HG02943 (cell line): ENCODE measurements around the gene ARSD.
"Not testable (repeated sequence)": the region's sequence is repeated elsewhere in the genome, so short reads cannot be mapped to it uniquely, and the experiment has no call there.

Source experiments
- ATAC-seq: cut with Tn5 transposase; IDR thresholded peaks from one replicate; pipeline ENCODE4 v1.9.1; 2021; ENCODE audit warnings: mild to moderate bottlenecking, low read depth, moderate library complexity; ENCODE audit not compliant: unreplicated experiment

ARSD gene

GRCh38 chrX:2934715-2935710, 5.9 kb upstream of the ARSD start:
- ATAC-seq = no peak

DNA sequence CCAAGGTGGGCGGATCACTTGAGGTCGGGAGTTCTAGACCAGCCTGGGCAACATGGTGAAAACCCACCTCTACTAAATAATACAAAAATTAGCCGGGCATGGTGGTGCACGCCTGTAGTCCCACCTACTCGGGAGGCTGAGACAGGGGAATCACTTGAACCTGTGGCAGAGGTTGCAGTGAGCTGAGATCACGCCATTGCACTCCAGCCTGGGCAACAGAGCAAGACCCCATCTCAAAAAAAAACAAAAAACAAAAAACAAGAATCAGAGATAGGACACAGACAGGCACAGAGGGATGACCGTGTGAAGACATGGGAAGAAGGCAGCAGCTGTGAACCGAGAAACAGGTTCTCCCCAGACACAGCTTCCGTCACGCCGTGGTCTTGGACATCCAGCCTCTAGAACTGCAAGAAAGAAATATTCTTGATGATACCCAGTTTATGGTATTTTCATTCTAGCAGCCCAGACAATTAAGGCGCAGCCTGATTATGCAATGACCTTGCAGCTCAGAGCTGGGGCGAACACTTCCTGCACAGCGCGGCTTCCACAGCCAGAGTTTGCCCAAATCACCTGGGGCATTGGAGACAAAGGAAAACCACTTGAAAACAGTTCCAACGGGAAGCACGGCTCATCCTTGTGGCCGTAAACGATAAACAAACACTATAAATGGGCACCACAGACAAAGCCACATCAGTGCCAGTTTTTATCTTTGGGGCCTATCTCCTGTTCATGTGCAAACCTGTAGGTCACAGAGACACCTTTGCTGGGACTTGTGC, 4.2 kb upstream of the ARSD start:
- no peak for ATAC-seq

- ATAC-seq = no peak
Observed at GRCh38 chrX:2931612-2932011, 2.5 kb upstream of the ARSD start.

DNA sequence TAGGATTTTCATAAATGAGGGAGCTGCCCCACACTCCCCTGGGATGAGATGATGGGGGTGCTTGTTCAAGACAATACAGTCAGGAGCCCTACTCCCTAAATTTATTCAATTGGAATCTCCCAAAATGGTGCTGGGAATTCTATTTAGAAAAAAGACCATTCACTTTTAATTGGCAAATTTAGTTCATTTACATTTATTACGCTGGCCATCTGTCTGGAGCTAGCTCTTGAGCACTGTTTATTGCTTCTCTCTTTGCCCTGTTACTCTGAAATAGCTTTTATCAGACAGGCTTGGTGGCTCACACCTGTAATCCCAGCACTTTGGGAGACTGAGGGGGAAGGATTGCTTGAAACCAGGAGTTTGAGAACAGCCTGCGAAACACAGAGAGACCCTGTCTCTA, 2.0 kb upstream of the ARSD start:
- ATAC-seq = no peak

DNA sequence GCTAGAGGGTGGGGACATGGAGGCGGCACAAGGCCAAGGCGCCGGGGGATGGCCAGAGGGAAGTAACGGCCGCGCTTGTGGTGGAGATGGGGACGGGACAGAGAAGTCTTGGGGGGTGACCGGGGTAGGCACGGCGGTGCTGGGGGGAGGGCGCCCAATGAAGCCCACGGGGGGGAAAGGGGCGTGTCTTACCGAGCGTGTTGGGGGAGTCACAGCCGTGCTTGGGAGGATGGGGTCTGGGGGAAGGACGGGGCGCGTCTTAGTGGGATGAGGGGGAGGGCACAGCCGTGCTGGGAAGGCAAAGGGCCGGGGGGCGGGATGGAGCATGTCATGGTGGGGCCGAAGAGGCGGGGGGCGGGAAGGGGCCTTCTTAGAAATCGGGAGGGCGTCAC, 952 bp downstream of the ARSD start:
- ATAC-seq = no peak

- ATAC-seq = no peak
Observed at GRCh38 chrX:2926664-2927275, 2.4 kb downstream of the ARSD start.

DNA sequence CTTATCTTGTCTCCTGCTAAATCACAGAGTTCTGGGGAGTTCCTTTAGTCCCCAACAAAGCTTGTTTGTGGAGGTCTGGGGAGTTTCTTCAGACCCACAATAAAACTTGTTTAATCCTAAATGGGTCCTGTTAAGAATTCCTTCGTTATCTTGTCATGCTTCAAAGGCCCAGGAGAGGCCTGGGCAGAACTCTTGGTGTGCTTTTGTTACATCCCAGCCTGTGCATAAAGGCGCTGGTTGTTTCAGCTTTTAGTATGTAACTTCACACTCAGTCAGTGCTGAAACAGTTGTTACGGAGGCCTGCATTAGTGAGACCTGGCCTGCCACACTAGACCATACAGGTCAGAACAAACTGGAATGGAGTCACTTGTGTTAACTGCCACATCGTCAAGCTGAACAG, 2.9 kb downstream of the ARSD start:
- not testable (repeated sequence) for ATAC-seq

GRCh38 chrX:2924151-2924550, 5.0 kb downstream of the ARSD start:
- ATAC-seq = no peak

- ATAC-seq = no peak
Observed at GRCh38 chrX:2921750-2922149, 7.4 kb downstream of the ARSD start.

DNA sequence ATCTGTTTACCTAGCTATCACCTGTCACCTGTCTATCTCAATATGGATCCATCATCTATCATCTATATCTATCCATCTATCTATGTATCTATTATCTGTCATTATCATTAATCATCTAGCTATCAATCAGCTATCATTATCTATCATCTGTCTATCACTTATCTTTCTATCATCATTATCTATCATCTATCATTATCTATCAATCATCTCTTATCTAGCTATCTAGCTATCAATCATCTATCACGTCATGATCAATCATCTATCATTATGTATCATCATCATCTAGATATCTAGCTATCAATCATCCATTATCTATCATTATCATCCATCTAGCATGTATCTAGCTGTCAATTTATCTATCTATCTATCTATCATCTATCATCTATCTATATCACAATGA, 7.9 kb downstream of the ARSD start:
- no peak for ATAC-seq

DNA sequence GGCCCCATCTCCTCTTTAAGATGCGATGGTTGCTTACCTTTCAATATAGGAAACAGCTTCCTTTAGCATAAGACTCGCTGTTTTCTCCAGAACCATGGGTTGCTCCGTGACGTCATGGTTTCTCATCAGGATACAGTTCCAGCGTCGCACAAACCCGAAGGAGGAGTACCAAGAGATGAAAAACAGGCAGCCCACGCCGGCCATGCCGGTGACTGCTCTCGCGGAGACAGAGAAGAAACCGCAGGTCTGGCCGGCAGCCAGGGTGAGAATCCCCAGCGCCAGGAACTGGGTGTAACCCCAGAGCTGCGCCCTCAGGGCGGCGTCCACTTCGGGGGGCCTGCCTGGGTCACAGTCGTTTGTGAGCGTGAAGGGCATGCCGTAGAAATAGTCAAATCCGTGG, 11.4 kb downstream of the ARSD start:
- no peak for ATAC-seq

DNA sequence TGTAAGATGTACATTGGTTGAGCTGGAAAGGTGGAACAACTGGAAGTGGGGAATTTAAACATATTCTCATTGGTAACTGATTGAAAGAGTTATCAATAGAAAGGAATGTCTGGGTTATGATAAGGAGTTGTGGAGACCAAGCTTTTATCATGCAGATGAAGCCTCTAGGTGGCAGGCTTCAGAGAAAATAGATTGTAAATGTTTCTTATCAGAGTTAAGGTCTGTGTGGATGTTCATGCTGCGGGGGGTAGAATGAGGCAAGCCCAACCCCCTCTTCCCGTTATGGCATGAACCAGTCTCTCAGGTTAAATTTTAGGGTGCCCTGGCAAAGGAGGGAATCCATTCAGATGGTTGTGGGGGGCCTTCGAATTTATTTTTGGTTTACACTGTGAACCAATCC, 16.0 kb downstream of the ARSD start:
- ATAC-seq = no peak

- no peak for ATAC-seq
Observed at GRCh38 chrX:2910109-2910508, 19.0 kb downstream of the ARSD start.

- ATAC-seq = no peak
Observed at GRCh38 chrX:2908125-2908685, 20.9 kb downstream of the ARSD start.

DNA sequence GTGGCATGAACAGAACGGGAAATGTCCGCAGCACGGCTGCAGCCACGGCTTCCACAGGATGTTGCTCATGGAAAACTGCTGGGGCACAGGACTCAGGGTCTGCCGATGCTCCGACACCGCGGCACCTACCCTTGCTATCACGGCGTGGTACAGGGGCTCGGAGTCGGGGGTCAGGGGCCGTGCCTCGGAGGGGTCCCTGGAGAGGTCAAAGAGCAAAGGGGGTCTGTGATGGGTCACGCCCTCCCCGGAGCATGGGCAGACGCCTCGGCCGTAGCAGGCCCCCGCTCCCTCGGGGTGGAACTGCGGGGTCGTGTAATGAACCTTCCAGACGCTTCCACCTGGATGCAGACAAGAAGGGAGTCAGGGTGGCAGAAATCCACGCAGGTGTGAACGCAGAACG, 21.8 kb downstream of the ARSD start:
- no peak for ATAC-seq

GRCh38 chrX:2903366-2903765, 25.8 kb downstream of the ARSD start:
- ATAC-seq = no peak

GRCh38 chrX:2902841-2903240, 26.3 kb downstream of the ARSD start:
- no peak for ATAC-seq

- no peak for ATAC-seq
Observed at GRCh38 chrX:2901367-2902036, 27.6 kb downstream of the ARSD start.

DNA sequence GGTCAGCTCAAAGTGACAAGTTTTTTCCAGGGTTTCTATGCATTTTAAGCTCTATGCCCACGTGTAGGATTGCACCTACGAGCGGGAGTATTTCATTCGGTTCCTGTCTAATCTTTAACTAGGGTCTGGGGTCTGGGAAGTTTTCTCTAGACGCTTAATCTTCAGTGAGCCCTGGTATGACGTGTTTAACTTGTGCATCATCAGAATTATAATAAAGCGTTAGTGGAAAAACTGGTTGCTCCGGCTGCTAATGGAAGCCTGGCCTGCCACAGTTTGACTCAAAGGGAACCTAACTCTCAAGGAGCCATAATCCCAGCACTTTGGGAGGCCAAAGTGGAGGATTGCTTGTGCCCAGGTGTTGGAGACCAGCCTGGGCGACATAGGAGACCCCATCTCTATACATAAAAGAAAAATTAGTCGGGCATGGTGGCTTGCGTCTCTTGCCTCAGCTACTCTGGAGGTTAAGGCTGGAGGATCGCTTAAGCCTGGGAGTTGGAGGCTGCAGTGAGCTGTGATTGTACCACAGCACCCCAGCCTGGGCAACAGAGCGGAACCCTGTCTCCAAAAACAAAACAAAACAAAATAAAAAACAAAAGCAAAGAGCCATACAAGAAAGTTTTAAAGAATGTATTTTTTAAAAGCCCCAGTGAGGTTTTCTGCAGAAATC, 30.2 kb downstream of the ARSD start:
- no peak for ATAC-seq
